ENCODE data around the gene ERC2. TPM values are rescaled to one million over a fixed set of nuclear protein-coding genes. Genes with fewer than 3 reads are reported as not detected.
A peak's percentile ranks its signal among the peaks of the same experiment; 100 is the strongest.

The ERC2 gene
- total RNA-seq, 1 donor from 2014 or later, result 7.4 TPM

GRCh38 chr3:56012721-56013120 lies 455.5 kb downstream of the ERC2 start:
- Mint-ChIP-seq H3K4me3 (ENCODE audit: unreplicated experiment) (no peak overlapping the region), H3K27ac (ENCODE audit: unreplicated experiment) (no peak overlapping the region), H3K27me3 (ENCODE audit: low read depth, unreplicated experiment) (no peaks in the 10 kb centered on the region), H3K36me3 (ENCODE audit: low read depth, unreplicated experiment) (peaks cover 3% of the 10 kb centered on the region), H3K4me1 (ENCODE audit: low read depth, unreplicated experiment) (no peaks in the 10 kb centered on the region), H3K9me3 (ENCODE audit: unreplicated experiment) (no peaks in the 10 kb centered on the region)
- H3K4me2 ChIP-seq (ENCODE audit: low read length), result no peak overlapping the region
- no peaks in the 10 kb centered on the region for H3K4me1 ChIP-seq (ENCODE audit: insufficient read depth, low read length)
- H3K4me3 ChIP-seq (ENCODE audit: insufficient read depth, low read depth, low read length), result no peak overlapping the region
- H3K36me3 ChIP-seq (ENCODE audit: insufficient read depth, low read length), result no peaks in the 10 kb centered on the region
- no peaks in the 10 kb centered on the region for H4K20me1 ChIP-seq (ENCODE audit: insufficient read depth, low read length)
- FAIRE-seq (no peak), DNase-seq (ENCODE audit: low read depth) (peak; percentile 44)
- H3K27me3 ChIP-seq (ENCODE audit: insufficient read depth, low read length), result no peaks in the 10 kb centered on the region
- no peak overlapping the region for H3K27ac ChIP-seq (ENCODE audit: low read depth, low read length)
- TF ChIP-seq CTCF (IDR thresholded peaks at IDR 0.05; ENCODE audit: insufficient read depth, low read depth, low read length), result no peak
- no peak for TF ChIP-seq EZH2 (IDR thresholded peaks at IDR 0.05; ENCODE audit: insufficient read depth, low read length)
- H3K79me2 ChIP-seq (ENCODE audit: insufficient read depth, low read length), result no peaks in the 10 kb centered on the region
- no peak overlapping the region for H2AFZ ChIP-seq (ENCODE audit: low read depth, low read length)
- H3K9ac ChIP-seq (ENCODE audit: low read length), result no peak overlapping the region
- H3K9me3 ChIP-seq (ENCODE audit: insufficient read depth, low read depth, low read length), result no peaks in the 10 kb centered on the region

GRCh38 chr3:56005196-56005805 lies 463.0 kb downstream of the ERC2 start:
- H3K27ac Mint-ChIP-seq (ENCODE audit: unreplicated experiment), result no peak overlapping the region
- Histone ChIP-seq H4K20me1 (ENCODE audit: insufficient read depth, low read length) (no peaks in the 10 kb centered on the region), H3K9me3 (ENCODE audit: insufficient read depth, low read depth, low read length) (no peaks in the 10 kb centered on the region), H3K27me3 (ENCODE audit: insufficient read depth, low read length) (no peaks in the 10 kb centered on the region), H3K4me2 (ENCODE audit: low read length) (peak overlapping the region; percentile 2), H3K36me3 (ENCODE audit: insufficient read depth, low read length) (no peaks in the 10 kb centered on the region), H3K27ac (ENCODE audit: low read depth, low read length) (no peak overlapping the region), H2AFZ (ENCODE audit: low read depth, low read length) (no peak overlapping the region), H3K79me2 (ENCODE audit: insufficient read depth, low read length) (no peaks in the 10 kb centered on the region), H3K4me1 (ENCODE audit: insufficient read depth, low read length) (no peaks in the 10 kb centered on the region), H3K9ac (ENCODE audit: low read length) (no peak overlapping the region), H3K4me3 (ENCODE audit: insufficient read depth, low read depth, low read length) (no peak overlapping the region)
- TF ChIP-seq EZH2 (IDR thresholded peaks at IDR 0.05; ENCODE audit: insufficient read depth, low read length) (no peak), CTCF (IDR thresholded peaks at IDR 0.05; ENCODE audit: insufficient read depth, low read depth, low read length) (no peak)
- FAIRE-seq (no peak), DNase-seq (ENCODE audit: low read depth) (peak; percentile 69)
- no peaks in the 10 kb centered on the region for H3K27me3 Mint-ChIP-seq (ENCODE audit: low read depth, unreplicated experiment)
- H3K4me3 Mint-ChIP-seq (ENCODE audit: unreplicated experiment), result no peak overlapping the region
- no peaks in the 10 kb centered on the region for H3K9me3 Mint-ChIP-seq (ENCODE audit: unreplicated experiment)
- H3K36me3 Mint-ChIP-seq (ENCODE audit: low read depth, unreplicated experiment), result no peaks in the 10 kb centered on the region
- H3K4me1 Mint-ChIP-seq (ENCODE audit: low read depth, unreplicated experiment), result peaks cover 27% of the 10 kb centered on the region

- FAIRE-seq, result no peak
- H3K4me1 ChIP-seq (ENCODE audit: insufficient read depth, low read length), result no peaks in the 10 kb centered on the region
These were observed 465.1 kb downstream of the ERC2 start for GRCh38 chr3:56003129-56003528.

More at GRCh38 chr3:56003129-56003528, 465.1 kb downstream of the ERC2 start:
- no peaks in the 10 kb centered on the region for H3K27me3 ChIP-seq (ENCODE audit: insufficient read depth, low read length)
- Mint-ChIP-seq H3K36me3 (ENCODE audit: low read depth, unreplicated experiment) (no peaks in the 10 kb centered on the region), H3K27me3 (ENCODE audit: low read depth, unreplicated experiment) (no peaks in the 10 kb centered on the region), H3K4me3 (ENCODE audit: unreplicated experiment) (no peak overlapping the region), H3K4me1 (ENCODE audit: low read depth, unreplicated experiment) (peaks cover 29% of the 10 kb centered on the region), H3K9me3 (ENCODE audit: unreplicated experiment) (no peaks in the 10 kb centered on the region), H3K27ac (ENCODE audit: unreplicated experiment) (no peak overlapping the region)
- no peak overlapping the region for H3K4me3 ChIP-seq (ENCODE audit: insufficient read depth, low read depth, low read length)
- no peak overlapping the region for H2AFZ ChIP-seq (ENCODE audit: low read depth, low read length)
- DNase-seq (ENCODE audit: low read depth), result peak; percentile 30
- H3K9ac ChIP-seq (ENCODE audit: low read length), result no peak overlapping the region
- TF ChIP-seq EZH2 (IDR thresholded peaks at IDR 0.05; ENCODE audit: insufficient read depth, low read length) (no peak), CTCF (IDR thresholded peaks at IDR 0.05; ENCODE audit: insufficient read depth, low read depth, low read length) (no peak)
- no peak overlapping the region for H3K4me2 ChIP-seq (ENCODE audit: low read length)
- no peaks in the 10 kb centered on the region for H3K9me3 ChIP-seq (ENCODE audit: insufficient read depth, low read depth, low read length)
- no peak overlapping the region for H3K27ac ChIP-seq (ENCODE audit: low read depth, low read length)
- H3K36me3 ChIP-seq (ENCODE audit: insufficient read depth, low read length), result no peaks in the 10 kb centered on the region
- no peaks in the 10 kb centered on the region for H3K79me2 ChIP-seq (ENCODE audit: insufficient read depth, low read length)
- H4K20me1 ChIP-seq (ENCODE audit: insufficient read depth, low read length), result no peaks in the 10 kb centered on the region

Data from astrocyte (in vitro differentiated cells and primary cell).